Inflammatory macrophage treated with lipopolysaccharide for 4 hours (primary cell): ENCODE measurements around the gene ACCS.
A peak's percentile ranks its signal among the peaks of the same experiment; 100 is the strongest.

Experiments
- DNase-seq: peaks from one replicate; pipeline ENCODE4 v3.0.0-alpha.2; 2020

ACCS gene

GRCh38 chr11:44043157-44043556, 22.9 kb upstream of the ACCS start:
- no peak for DNase-seq

DNA sequence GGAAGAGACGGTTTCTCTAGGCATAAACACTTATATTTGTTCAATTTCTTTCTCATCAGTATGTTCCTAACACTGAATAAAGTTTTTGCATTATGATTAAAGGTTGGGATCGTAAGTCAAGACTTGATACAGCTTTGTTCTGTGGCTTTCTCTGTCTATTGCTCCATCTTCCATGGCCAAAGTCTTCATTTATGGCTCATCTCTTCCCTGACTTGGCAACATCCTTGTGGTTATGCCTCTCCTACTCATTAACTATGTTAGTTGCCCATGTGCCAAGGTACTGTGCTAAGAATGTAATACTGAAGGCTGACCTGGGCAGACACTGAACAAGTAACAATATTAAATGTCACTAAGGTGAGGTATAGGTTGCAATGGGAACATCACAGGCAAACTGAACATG, 19.9 kb upstream of the ACCS start:
- DNase-seq = no peak

DNA sequence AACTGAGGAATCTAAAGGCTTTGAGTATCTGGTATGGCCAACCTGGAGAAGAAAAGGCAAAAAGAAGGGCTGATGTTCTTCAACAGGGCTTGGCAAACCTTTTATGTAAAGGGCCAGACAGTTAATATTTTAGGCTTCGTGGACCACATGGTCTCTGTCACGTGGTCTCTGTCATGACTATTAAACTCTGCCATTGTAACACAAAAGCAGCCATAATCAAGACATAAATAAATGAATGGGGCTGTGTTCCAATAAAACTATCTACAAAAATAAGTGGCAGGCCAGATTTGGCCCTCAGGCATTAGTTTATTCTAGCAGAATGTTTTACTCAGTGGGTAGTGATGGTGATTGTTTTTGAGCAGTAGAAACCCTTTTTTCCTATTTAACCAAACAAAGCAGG, 18.8 kb upstream of the ACCS start:
- DNase-seq = no peak

DNA sequence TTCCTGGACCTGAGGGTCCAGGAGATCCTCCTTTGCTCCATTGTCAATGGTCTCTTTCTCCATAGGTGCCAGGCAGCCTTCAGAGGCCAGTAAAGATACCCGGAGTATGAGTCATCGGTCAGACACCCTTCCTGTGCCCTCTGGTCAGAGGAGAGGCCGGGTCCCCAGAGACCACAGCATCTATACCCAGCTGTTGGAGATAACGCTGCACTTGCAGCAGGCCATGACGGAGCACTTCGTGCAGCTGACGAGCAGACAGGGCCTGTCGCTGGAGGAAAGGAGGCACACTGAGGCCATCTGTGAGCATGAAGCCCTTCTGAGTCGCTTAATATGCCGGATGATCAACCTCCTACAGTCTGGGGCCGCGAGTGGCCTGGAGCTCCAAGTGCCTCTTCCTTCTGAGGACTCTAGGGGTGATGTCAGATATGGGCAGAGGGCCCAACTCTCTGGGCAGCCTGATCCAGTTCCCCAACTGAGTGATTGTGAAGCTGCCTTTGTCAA, 18.1 kb upstream of the ACCS start, which contains the start of gene ACCSL:
ACCSL (plus strand) TSS at position 51 of the 501 bp plus-strand sequence; CDS start at position 107, 56 bp downstream.
- no peak for DNase-seq

GRCh38 chr11:44049832-44050231, 16.2 kb upstream of the ACCS start:
- DNase-seq = no peak

DNA sequence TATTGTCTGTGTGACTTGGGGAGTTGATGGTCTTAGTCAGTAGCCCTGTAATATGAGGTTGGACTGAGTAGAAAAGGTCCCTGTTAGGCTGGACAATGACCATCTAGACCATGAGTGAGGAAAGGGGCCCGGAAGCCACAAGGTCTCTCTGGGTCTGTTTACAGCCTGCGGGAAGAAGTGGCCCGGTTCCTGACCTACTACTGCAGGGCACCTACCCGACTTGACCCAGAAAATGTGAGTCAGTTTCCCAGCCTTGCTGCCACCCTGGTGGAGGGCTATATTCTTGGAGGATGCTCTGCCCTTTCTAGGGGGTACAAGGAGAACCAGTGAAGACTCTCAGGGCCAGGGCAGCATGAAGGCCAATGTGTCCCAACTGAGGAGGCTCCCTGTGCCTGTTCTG, 14.9 kb upstream of the ACCS start:
- no peak for DNase-seq

- no peak for DNase-seq
These were observed 8.7 kb upstream of the ACCS start for GRCh38 chr11:44057340-44057739.

DNA sequence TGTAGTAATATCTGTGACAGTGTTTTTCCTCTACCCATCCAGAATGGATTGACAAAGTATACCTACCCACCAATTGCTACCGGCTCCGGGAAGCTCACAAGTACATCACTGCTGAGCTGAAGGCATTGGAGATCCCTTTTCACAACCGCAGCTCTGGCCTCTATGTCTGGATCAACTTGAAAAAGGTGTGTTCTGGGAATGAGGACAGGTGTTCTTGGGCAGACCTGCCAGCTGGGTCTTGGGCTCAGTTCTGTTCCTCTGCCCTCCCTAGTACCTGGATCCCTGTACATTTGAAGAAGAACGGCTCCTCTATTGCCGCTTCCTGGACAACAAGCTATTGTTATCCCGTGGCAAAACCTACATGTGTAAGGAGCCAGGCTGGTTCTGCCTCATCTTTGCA, 7.8 kb upstream of the ACCS start:
- DNase-seq = no peak

- DNase-seq = no peak
These were observed 859 bp upstream of the ACCS start for GRCh38 chr11:44065161-44065661.

GRCh38 chr11:44066732-44067141, 667 bp downstream of the ACCS start:
- peak; percentile 47 for DNase-seq

DNA sequence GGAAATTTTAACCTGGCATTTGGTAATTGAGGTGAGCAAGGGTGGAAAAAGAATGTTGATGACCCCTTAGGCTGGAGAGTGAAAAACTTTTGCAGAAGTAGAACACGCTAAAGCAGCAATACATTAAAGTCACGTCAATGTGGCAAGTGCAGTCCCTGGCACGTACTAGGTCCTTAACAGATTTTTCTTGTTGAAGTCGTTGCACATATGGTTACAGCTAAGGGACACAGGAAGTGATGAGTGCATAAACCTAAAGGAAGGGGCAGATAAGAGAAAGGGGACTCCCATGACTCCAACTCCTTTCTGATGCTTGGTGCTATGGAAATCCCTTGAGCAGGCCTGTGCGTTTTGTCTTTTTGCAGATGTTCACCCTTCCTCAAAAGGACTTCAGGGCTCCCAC, 1.2 kb downstream of the ACCS start:
- DNase-seq = peak; percentile 55

- no peak for DNase-seq
These were observed 2.1 kb downstream of the ACCS start for GRCh38 chr11:44068180-44068579.

- no peak for DNase-seq
These were observed 5.1 kb downstream of the ACCS start for GRCh38 chr11:44071157-44071556.

GRCh38 chr11:44072757-44073658, 6.9 kb downstream of the ACCS start:
- DNase-seq = no peak

- DNase-seq = no peak
These were observed 12.7 kb downstream of the ACCS start for GRCh38 chr11:44078794-44079193.

GRCh38 chr11:44079376-44079775, 13.3 kb downstream of the ACCS start:
- DNase-seq = no peak

GRCh38 chr11:44080951-44081350, 14.9 kb downstream of the ACCS start:
- DNase-seq = no peak

GRCh38 chr11:44082645-44083044, 16.6 kb downstream of the ACCS start:
- DNase-seq = no peak

DNA sequence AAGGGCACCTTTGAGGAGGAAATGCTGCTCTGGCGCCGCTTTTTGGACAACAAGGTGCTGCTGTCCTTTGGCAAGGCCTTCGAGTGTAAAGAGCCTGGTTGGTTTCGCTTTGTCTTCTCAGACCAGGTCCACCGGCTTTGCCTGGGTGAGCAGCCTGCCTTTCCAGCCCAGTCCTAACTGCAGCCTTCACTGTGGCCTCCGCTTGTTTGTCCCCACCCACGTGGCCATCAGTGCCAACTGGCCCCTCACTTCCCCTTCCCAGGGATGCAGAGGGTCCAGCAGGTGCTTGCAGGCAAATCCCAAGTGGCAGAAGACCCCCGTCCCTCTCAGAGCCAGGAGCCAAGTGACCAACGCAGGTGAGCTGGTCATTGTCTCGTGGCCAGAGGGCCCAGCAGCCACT, 17.4 kb downstream of the ACCS start:
- DNase-seq = no peak

- no peak for DNase-seq
These were observed 17.8 kb downstream of the ACCS start for GRCh38 chr11:44083906-44084305.

DNA sequence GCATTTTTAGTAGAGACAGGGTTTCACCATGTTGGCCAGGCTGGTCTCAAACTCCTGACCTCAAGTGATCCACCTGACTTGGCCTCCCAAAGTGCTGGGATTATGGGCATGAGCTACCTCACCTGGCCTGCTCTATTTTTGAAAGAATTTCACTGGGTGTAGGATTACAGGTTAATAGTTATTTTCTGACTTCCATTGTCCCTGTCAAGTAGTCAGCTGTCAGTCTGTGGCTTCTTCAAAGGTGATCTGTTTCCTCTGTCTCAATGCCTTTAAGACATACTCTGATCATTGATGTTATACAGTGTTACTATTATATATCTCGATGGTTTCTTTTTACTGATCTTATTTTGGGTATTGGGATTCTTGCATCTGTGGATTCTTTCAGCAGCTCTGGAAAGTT, 19.3 kb downstream of the ACCS start:
- no peak for DNase-seq

DNA sequence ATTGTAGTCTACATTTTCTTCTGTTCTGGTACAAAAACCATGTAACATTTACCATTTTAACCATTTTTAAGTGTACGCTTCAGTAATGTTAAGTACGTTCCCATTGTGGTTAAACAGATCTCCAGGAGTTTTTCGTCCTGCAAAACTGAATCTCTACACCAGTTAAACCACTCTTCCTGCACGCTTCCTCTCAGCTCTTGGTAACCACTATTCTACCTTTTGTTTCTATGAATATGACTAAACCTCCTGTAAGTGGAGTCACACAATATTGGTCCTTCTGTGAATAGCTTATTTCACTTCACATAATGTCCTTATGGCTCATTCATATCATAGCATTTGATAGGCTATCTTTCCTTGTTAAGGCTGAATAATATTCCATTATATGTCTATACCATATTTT, 22.3 kb downstream of the ACCS start:
- no peak for DNase-seq

DNA sequence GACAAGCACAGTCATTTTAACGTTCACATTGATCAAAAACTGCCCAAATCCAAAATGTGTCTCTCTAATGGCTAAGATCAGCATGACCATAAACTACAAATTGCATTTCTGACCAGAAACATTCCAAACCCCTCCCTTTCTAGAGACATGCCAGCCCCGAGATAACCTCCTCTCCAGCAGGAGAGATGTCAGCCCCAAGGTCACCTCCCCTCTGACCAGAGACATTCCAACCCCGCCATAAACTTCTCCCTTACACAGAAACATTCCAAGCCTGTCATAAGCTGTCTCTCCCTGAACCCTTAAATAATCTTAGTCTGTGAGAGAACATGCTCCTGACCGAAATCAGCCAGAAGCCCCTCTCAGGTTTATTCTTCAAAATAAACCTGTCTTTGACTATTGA, 22.8 kb downstream of the ACCS start:
- DNase-seq = no peak

- DNase-seq = no peak
These were observed 24.5 kb downstream of the ACCS start for GRCh38 chr11:44090539-44090938.
